Activated CD8-positive, alpha-beta memory T cell treated with anti-CD3 and anti-CD28 coated beads, Interleukin-2, amount 50 U/mL, for 4 hours (primary cell): Measurements from ENCODE around the gene PTPN12.
"Not testable (repeated sequence)": the region's sequence is repeated elsewhere in the genome, so short reads cannot be mapped to it uniquely, and the experiment has no call there.

Experiments used
- DNase-seq: peaks from one replicate; pipeline ENCODE4 v3.0.0-alpha.2; 2020

PTPN12 gene

DNA sequence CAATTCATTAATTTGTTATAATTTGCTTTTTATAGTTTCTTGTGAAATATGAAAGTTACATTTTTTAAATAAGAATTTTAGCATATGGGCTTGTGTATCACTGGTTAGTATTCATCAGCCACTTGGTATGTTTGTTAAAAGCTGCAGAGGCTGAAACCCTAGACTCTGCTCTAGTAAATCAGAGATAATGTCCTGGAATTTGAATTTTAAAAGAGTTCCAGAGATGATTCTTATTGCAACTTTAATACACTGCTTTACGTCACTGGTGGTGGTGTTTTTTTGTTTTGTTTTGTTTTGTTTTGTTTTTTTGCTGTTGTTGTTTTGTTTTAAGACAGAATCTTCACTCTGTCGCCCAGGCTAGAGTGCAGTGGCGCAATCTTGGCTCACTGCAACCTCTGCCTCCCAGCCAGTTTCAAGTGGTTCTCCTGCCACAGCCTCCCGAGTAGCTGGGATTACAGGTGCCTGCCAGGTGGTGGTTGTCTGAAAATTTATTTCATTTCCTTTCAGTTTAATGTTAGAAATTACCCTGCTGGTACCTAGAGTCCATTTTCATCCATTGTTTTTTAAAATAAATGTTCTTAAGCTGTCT is 43.8 kb downstream of the PTPN12 start:
- no peak for DNase-seq

GRCh38 chr7:77587272-77587671 is 50.2 kb downstream of the PTPN12 start:
- DNase-seq, result no peak

GRCh38 chr7:77600952-77601351 is 63.9 kb downstream of the PTPN12 start:
- DNase-seq, result no peak

- no peak for DNase-seq
Measured at GRCh38 chr7:77606562-77606961, 69.5 kb downstream of the PTPN12 start.

DNA sequence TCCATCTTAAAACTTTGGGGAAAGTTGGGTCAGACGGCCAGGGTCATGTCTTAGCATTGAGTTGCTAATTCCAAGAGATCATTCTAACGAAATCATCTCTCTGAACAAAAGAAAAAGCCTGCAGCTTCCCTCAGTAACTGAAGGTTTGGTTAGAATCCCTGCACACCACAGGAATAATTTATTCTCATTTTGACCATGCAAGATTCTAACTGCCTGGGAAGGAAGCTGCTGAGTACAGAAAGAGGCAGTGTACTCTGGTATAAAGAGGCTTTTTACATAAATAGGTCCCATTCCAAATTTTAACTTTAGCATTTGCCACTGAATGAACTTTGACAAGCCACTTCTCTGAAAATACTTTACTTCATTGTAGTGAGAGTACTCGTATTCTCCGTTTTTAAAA is 82.2 kb downstream of the PTPN12 start:
- DNase-seq, result no peak

DNA sequence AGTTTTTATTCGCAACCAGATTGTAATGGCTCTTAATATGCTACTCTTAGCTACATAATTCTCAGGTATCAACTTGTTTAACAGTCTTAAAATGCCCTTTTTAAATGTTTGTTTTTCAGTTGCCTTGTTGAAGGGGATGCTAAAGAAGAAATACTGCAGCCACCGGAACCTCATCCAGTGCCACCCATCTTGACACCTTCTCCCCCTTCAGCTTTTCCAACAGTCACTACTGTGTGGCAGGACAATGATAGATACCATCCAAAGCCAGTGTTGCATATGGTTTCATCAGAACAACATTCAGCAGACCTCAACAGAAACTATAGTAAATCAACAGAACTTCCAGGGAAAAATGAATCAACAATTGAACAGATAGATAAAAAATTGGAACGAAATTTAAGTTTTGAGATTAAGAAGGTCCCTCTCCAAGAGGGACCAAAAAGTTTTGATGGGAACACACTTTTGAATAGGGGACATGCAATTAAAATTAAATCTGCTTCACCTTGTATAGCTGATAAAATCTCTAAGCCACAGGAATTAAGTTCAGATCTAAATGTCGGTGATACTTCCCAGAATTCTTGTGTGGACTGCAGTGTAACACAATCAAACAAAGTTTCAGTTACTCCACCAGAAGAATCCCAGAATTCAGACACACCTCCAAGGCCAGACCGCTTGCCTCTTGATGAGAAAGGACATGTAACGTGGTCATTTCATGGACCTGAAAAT is 89.7 kb downstream of the PTPN12 start:
- no peak for DNase-seq

DNA sequence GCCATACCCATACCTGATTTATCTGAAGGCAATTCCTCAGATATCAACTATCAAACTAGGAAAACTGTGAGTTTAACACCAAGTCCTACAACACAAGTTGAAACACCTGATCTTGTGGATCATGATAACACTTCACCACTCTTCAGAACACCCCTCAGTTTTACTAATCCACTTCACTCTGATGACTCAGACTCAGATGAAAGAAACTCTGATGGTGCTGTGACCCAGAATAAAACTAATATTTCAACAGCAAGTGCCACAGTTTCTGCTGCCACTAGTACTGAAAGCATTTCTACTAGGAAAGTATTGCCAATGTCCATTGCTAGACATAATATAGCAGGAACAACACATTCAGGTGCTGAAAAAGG is 90.2 kb downstream of the PTPN12 start:
- no peak for DNase-seq

GRCh38 chr7:77629797-77630196 is 92.7 kb downstream of the PTPN12 start:
- no peak for DNase-seq

DNA sequence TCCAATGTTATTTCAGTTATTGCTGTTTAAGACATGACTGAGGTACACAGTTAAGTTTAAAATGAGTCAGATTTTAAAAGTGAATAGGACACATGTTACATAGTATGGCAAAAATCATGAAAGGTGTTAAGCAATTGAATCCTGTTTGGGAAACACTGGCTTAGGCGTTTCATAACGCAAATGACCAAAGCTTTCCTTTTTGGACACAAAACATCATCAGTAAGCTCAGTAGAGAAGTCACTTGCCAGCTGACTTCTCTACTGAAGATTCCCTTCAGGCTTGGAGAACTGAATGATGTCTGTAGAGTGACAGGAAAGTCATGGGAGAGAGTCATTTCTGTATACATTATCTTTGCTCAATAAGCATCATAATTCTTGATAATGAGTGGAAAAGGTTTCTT is 94.7 kb downstream of the PTPN12 start:
- no peak for DNase-seq

- DNase-seq, result no peak
Measured at GRCh38 chr7:77644774-77645173, 107.7 kb downstream of the PTPN12 start.

DNA sequence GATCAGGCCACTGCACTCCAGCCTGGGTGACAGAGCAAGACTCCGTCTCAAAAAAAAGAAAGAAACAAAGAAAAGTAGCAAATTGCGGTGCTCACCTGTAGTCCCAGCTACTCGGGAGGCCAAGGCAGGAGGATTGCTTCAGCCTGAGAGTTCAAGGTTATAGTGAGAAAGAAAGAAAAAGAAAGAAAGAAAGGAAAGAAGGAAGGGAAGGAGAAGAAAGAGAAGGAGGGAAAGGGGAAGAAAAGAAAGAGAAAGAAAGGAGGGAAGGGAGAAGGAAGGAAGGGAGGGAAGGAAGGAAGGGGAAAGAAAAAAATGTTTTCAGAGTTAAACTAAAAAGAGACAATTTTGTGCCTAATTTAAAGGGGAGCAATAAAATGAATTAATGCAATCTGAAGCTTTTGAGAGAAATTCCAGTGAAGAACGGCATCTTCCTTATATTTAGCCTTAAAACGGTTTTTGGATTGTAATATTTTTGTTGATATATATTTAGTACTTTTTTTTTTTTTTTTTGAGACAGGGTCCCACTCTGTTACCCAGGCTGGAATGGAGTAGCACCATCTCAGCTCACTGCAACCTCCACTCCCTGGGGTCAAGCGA is 111.7 kb downstream of the PTPN12 start:
- no peak for DNase-seq

GRCh38 chr7:77649716-77650349 is 112.7 kb downstream of the PTPN12 start:
- no peak for DNase-seq

DNA sequence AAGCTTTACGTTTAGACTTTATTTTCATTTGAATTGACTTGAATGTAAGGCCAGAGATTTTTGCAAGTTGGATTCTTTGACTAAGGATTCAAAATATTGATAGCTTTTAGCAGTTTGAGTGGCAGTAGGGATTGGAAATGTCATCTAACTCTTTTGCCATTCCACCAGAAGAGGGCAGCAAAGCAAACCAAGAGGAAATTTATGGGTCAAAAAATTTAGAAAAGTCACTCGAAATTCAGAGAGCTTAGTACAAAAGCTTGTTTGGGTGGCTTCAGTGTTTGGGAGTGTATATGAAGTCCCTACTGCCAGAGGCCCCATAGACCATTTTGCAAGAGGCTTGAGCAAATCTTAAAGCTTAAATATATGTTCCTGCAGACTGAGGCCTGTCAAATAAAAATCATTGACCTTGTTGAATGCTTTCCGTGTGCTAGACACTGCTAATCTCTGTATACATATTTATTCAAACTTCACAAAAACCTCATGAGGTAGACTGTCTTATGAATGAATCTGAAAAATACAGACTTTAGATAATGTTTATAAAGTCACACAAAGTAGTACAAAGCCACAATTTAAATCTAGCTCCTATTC is 114.6 kb downstream of the PTPN12 start:
- peak; percentile 21 for DNase-seq

DNA sequence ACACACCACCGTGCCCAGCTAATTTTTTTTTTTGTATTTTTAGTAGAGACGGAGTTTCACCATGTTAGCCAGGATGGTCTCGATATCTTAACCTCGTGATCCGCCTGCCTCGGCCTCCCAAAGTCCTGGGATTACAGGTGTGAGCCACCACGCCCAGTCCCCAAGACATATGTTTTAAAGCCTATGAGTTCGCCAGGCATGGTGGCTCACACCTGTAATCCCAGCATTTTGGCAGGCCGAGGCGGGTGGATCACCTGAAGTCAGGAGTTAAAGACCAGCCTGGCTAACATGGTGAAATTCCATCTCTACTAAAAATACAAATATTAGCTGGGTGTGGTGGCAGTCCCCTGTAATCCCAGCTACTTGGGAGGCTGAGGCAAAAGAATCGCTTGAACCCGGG is 115.7 kb downstream of the PTPN12 start:
- DNase-seq, result not testable (repeated sequence)

DNA sequence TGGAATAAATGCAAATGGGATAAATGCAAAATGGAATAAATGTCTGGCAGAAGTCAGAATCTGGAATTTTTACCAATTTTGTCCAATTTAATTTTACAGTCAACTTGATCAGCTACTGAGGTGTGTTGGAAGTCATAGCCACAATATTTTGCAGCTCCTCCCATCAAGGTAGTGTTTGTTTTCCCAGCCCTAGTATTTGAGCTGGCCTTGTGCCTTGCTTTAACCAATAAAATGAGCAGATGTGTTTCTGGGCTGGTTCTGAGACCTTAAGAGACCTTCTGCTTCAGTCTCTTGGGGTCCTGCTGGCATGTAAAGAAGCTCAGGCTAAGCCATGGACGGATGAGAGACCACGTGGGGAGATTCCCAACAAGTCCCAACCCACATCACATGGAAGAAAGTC is 116.5 kb downstream of the PTPN12 start:
- no peak for DNase-seq

DNA sequence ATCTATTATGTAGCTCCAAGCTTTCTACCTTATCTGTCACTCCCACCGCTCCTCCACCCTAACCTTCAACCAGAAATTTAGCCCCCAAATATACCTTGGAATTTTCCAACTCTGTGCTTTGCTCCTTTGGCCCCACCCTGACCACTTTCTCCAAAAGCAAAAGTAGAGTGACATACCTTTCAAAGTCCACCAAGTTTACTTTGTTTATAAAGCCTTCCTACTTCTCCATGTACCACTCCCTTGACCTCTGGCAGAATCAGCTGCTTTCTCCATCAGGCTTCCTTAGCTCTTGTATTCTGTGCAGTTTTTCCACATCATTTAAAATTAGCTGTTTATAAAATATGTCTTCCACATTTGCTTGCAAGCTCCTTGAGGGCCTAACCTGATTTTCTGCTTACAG is 118.3 kb downstream of the PTPN12 start:
- DNase-seq, result no peak

GRCh38 chr7:77655836-77656455 is 118.9 kb downstream of the PTPN12 start:
- DNase-seq, result no peak

DNA sequence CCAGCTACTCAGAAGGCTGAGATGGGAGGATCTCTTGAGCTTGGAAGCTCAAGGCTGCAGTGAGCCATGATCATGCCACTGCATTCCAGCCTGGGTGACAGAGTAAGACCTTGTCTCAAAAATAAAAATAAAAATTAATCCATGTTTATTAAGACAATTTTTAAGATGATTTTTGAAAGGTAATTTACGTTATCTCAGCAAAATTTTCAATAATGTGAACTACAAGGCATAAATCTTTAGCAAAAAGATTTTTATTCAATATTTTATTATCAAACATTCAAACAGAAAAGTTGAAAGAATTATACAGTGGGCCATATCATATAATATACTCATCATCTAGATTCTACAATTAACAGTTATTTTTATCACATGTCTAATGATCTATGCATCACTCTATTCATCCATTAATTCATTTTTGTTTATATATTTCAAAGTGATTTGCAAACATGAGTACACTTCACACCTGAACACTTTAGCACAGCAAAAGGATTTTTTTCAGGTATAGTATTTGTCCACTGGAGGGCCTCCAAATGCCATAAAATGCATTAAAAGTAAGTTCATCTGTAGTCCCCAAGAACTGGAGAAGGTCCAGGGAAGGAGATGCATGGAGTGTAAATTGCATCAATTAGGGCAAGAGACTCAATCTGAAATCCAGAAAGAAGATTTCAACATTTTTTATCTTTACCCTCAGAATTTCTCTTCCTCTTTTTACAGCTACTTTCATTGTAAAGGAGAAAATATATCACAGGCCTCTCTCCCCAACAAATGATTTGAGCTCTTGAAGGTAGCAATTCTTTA is 120.5 kb downstream of the PTPN12 start:
- DNase-seq, result no peak

DNA sequence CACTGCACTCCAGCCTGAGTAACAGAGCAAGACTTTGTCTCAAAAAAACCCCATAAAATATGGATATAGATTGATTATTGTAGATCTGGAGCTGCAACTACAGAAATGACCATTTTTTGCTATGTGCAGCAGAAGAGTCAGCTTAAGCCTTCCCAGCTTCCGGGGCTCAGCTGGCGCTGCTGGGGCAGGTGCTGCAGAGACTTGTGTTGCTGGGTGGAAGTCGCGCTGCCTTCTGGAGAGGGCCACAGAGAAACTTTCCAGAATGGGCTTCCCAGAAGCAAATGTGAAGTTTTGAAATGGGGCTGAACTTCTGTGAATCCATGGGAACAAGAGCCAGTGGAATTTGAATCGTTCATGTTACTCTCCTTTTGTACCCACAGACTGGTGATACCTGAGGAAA is 121.8 kb downstream of the PTPN12 start:
- DNase-seq, result no peak

DNA sequence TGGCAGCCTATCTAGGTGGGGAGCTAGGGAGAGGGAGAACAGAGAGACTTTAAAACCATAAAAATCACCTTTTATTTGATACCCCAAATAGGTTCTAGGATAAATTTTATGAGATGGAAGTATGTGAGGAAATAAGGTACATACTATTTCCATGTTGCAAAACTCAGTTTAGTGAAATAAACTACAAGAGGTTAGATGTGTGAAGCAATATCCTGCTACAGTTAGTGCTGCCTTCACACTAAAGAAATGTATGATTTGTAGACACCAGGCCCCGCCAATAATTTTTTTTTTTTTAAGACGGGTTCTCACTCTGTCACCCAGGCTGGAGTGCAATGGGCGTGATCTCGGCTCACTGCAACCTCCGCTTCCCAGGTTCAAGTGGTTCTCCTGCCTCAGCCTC is 124.7 kb downstream of the PTPN12 start:
- DNase-seq, result no peak

DNA sequence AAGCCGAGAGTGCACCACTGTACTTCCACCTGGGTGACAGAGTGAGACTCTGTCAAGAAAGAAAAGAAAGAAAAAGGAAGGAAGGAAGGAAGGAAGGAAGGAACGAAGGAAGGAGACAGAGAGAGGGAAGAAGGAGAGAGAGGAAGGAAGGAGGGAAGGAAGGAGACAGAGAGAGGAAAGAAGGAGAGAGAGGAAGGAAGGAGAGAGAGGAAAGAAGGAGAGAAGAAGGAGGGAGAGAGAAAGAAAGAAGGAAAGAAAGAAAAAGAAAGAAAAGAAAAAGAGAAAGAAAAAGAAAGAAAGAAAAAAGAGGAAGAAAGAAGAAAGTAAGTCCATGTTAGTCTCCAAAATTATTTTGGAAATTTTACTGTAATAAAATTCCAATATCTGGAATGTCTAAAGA is 125.8 kb downstream of the PTPN12 start:
- DNase-seq, result no peak

DNA sequence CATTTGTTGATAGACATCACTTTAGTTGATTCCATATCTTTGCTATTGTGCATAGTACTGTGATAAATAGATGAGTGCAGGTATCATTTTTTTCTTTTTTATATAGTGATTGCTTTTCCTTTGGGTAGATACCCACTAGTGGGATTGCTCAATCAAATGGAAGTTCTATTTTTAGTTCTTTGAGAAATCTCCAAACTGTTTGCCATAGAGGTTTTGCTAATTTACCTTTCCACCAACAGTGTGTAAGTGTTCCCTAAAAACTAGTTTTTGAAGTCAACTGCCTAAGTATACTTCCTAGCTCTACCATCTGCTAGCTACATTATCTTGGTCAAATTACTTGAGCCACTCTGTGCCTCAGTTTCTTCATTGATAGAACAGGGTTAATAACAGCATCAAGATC is 127.6 kb downstream of the PTPN12 start:
- no peak for DNase-seq
